GM19468 (cell line): ENCODE results near the gene PRCD.

Source experiments
- ATAC-seq: cut with Tn5 transposase; IDR thresholded peaks from one replicate; pipeline ENCODE4 v1.9.1; 2021; ENCODE audit warnings: mild to moderate bottlenecking, moderate library complexity, moderate number of reproducible peaks; ENCODE audit not compliant: unreplicated experiment; ENCODE audit errors: extremely low read depth

PRCD gene

GRCh38 chr17:76539631-76540271, at the start of gene PRCD:
TSS of gene PRCD (plus strand) at chr17:76540044. CDS start at chr17:76540142, 98 bp downstream.
- ATAC-seq: no peak

- no peak for ATAC-seq
Observed at GRCh38 chr17:76490112-76490710, 49.6 kb upstream of the PRCD start.

GRCh38 chr17:76491271-76492122, 48.3 kb upstream of the PRCD start:
- no peak for ATAC-seq

- ATAC-seq: no peak
Observed at GRCh38 chr17:76492123-76492988, 47.5 kb upstream of the PRCD start.

GRCh38 chr17:76492989-76493501, 46.8 kb upstream of the PRCD start:
- ATAC-seq: no peak

- ATAC-seq: no peak
Observed at GRCh38 chr17:76493505-76494167, 46.2 kb upstream of the PRCD start.

GRCh38 chr17:76495663-76496400, 44.0 kb upstream of the PRCD start:
- no peak for ATAC-seq

- no peak for ATAC-seq
Observed at GRCh38 chr17:76496464-76496863, 43.4 kb upstream of the PRCD start.

- no peak for ATAC-seq
Observed at GRCh38 chr17:76497699-76497978, 42.2 kb upstream of the PRCD start.

GRCh38 chr17:76497979-76498875, 41.6 kb upstream of the PRCD start:
- ATAC-seq: no peak

- ATAC-seq: no peak
Observed at GRCh38 chr17:76498876-76499251, 41.0 kb upstream of the PRCD start.

GRCh38 chr17:76499267-76499667, 40.6 kb upstream of the PRCD start:
- no peak for ATAC-seq

GRCh38 chr17:76500074-76500746, 39.6 kb upstream of the PRCD start:
- no peak for ATAC-seq

GRCh38 chr17:76500747-76501017, 39.2 kb upstream of the PRCD start:
- no peak for ATAC-seq

- ATAC-seq: no peak
Observed at GRCh38 chr17:76501018-76501826, 38.6 kb upstream of the PRCD start, which contains the start of gene RHBDF2. TSS of gene RHBDF2 (minus strand) at chr17:76501423. CDS start at chr17:76481524, 19,899 bp downstream.

- no peak for ATAC-seq
Observed at GRCh38 chr17:76501827-76502307, 38.0 kb upstream of the PRCD start.
